Mucosa of descending colon (tissue), 3 donors: ENCODE data around the gene PLA2G4B. TPM values are rescaled to one million over a fixed set of nuclear protein-coding genes. Genes with fewer than 3 reads are reported as not detected.

Experiments used
- ATAC-seq: fragments of 200-7000 bp; cut with Tn5 transposase; one replicate; pipeline ENCODE4 v1.9.1; 2020; ENCODE audit warnings: mild to moderate bottlenecking, moderate library complexity
- DNase-seq, 3 donors: peaks; one replicate each; pipeline ENCODE4 v3.0.0-alpha.2; 2020
- H3K36me3 ChIP-seq: fragments of 200-600 bp; one replicate; pipeline ENCODE4 v1.8.0; 2021; ENCODE audit warnings: low read depth, mild to moderate bottlenecking
- H3K4me1 ChIP-seq: fragments of 200-600 bp; one replicate; pipeline ENCODE4 v1.8.0; 2021; ENCODE audit warnings: low read depth, mild to moderate bottlenecking
- H3K4me3 ChIP-seq: fragments of 200-600 bp; one replicate; pipeline ENCODE4 v1.8.0; 2021; ENCODE audit warnings: mild to moderate bottlenecking
- H3K9me3 ChIP-seq: fragments of 200-600 bp; one replicate; pipeline ENCODE4 v1.8.0; 2021; ENCODE audit warnings: mild to moderate bottlenecking
- CTCF ChIP-seq: fragments of 200-600 bp; IDR thresholded peaks from one replicate; pipeline ENCODE4 v1.8.0; 2022; ENCODE audit warnings: antibody characterized with exemption, mild to moderate bottlenecking
- intact Hi-C, 2 donors: fragments of 100-400 bp; cut with DNase I in 1 of 2; cut with micrococcal nuclease in 1 of 2; formaldehyde crosslinking; loops; one replicate each; pipeline versions ENCODE4 v1.11.0 to v1.11.1; 2022; cut with DNase I, micrococcal nuclease
- total RNA-seq, 3 donors: library from RNA; stranded (reverse); fragmentation: NEBNext Ultra II Directional in 2 of 3; extraction: Animal tissue kit (Norgen Biotek cat#: 25700) in 2 of 3; gene quantifications; one replicate each; pipeline versions ENCODE4 v1.2.1 to v1.2.4, GENCODE V29; 2021 to 2023
- donor health status: DM: no; HTN: no; CAD: no; lungs with moderate emphysema.
- donor health status: DM: no; HTN: no; CAD: no.
- donor health status: DM: no; HTN: yes; CAD: no.

Gene PLA2G4B
- total RNA-seq, 3 donors from 2014 or later, result 5.2 to 9.7 (median 6.4) TPM

GRCh38 chr15:41814534-41814933 lies 24.1 kb upstream of the PLA2G4B start:
- TF ChIP-seq CTCF, result no peak
- H3K4me1 ChIP-seq, result no peaks in the 10 kb centered on the region
- intact Hi-C loops, result loop anchor here (5.0 kb wide), 2 partner anchors 42 to 257 kb away; partner anchors contain the start of genes MAPKBP1 (in 2 of the 2) and TYRO3 (in 1 of the 2)
- no peaks in the 10 kb centered on the region for H3K36me3 ChIP-seq
- H3K4me3 ChIP-seq, result no peak overlapping the region
- ATAC-seq (no peak), DNase-seq (no peak)
- H3K9me3 ChIP-seq, result no peaks in the 10 kb centered on the region

- DNase-seq (no peak), ATAC-seq (no peak)
- no peak for TF ChIP-seq CTCF
- Histone ChIP-seq H3K4me1 (no peaks in the 10 kb centered on the region), H3K4me3 (no peak overlapping the region), H3K9me3 (no peaks in the 10 kb centered on the region), H3K36me3 (no peaks in the 10 kb centered on the region)
- intact Hi-C loops, result no loop called here
Observed at GRCh38 chr15:41816788-41817187, 21.9 kb upstream of the PLA2G4B start.

GRCh38 chr15:41817327-41817726 lies 21.3 kb upstream of the PLA2G4B start:
- TF ChIP-seq CTCF, result no peak
- no peaks in the 10 kb centered on the region for H3K9me3 ChIP-seq
- ATAC-seq, result no peak
- no peak overlapping the region for H3K4me3 ChIP-seq
- no peaks in the 10 kb centered on the region for H3K36me3 ChIP-seq
- H3K4me1 ChIP-seq, result no peaks in the 10 kb centered on the region
- no peak for DNase-seq
- intact Hi-C loops, result no loop called here

GRCh38 chr15:41817781-41818180 lies 20.9 kb upstream of the PLA2G4B start:
- H3K4me3 ChIP-seq, result no peak overlapping the region
- ATAC-seq (no peak), DNase-seq (no peak)
- H3K36me3 ChIP-seq, result peaks cover 3% of the 10 kb centered on the region
- H3K9me3 ChIP-seq, result no peaks in the 10 kb centered on the region
- TF ChIP-seq CTCF, result no peak
- intact Hi-C loops, result no loop called here
- no peaks in the 10 kb centered on the region for H3K4me1 ChIP-seq

GRCh38 chr15:41819455-41820050 lies 19.1 kb upstream of the PLA2G4B start:
- no peak for ATAC-seq
- no peak for TF ChIP-seq CTCF
- Histone ChIP-seq H3K36me3 (peaks cover 3% of the 10 kb centered on the region), H3K4me1 (no peaks in the 10 kb centered on the region), H3K4me3 (no peak overlapping the region), H3K9me3 (no peaks in the 10 kb centered on the region)
- intact Hi-C loops, result no loop called here
- no peak for DNase-seq
